GM12878 (cell line): ENCODE data around the gene OR11A1. TPM values are rescaled to one million over a fixed set of nuclear protein-coding genes. Genes with fewer than 3 reads are reported as not detected.

Source experiments
- ATAC-seq: fragments of 200-7000 bp; cut with Tn5 transposase; 3 replicates; pipeline ENCODE4 v1.9.1; 2020; ENCODE audit warnings: mild to moderate bottlenecking, moderate library complexity
- BruUV-seq: library from RNA; stranded (reverse); fragments of 400-500 nt; replicated peaks from 2 replicates; lab custom pipeline; 2021; lab: Mats Ljungman, UMichigan
- CTCF ChIA-PET: fragments of 300-600 bp; sonication (Branson Sonifier 250); formaldehyde crosslinking; extraction: SDS; loops from one replicate; lab custom pipeline; 2021; ENCODE audit warnings: inconsistent platforms; lab: Yijun Ruan, JAX
- POLR2A ChIA-PET: fragments of 350-600 bp; formaldehyde crosslinking; extraction: SDS; loops from one replicate; lab custom pipeline; 2021; ENCODE audit warnings: inconsistent platforms; lab: Charles Lee
- RAD21 ChIA-PET: fragments of 300-600 bp; sonication (Branson Sonifier 250); formaldehyde crosslinking; loops from one replicate; lab custom pipeline; 2023; ENCODE audit warnings: antibody characterized with exemption; ENCODE audit not compliant: unreplicated experiment; lab: Charles Lee
- SMC1A ChIA-PET: fragments of 300-600 bp; sonication (Branson Sonifier 250); formaldehyde crosslinking; loops from one replicate; lab custom pipeline; 2023; ENCODE audit not compliant: unreplicated experiment, uncharacterized antibody; lab: Charles Lee
- DNase-seq: peaks from one replicate; pipeline ENCODE4 v3.0.0-alpha.2; 2011; ENCODE audit warnings: low read depth, low spot score
- FAIRE-seq: peaks from 3 replicates; lab custom pipeline; 2011; peaks lifted over from hg19 to GRCh38; lab: Jason Lieb, UNC
- H2AFZ ChIP-seq: 2 replicates; pipeline ENCODE4 v1.6.0; 2011; ENCODE audit warnings: low read depth, low read length, control low read depth; ENCODE audit not compliant: control insufficient read depth
- H3K27ac ChIP-seq: 2 replicates; pipeline ENCODE4 v1.5.1; 2011; ENCODE audit warnings: control low read depth; ENCODE audit not compliant: control insufficient read depth, insufficient read depth
- H3K27me3 ChIP-seq, 2 experiments: replicated peaks in 1 of 2; 2 replicates each; pipeline versions ENCODE4 v1.6.0 to v1.6.1; 2011; ENCODE audit warnings: low read length in 1 of 2; ENCODE audit not compliant: control insufficient read depth in 2 of 2, insufficient read depth in 2 of 2
- H3K36me3 ChIP-seq, 2 experiments: 2 replicates each; pipeline ENCODE4 v1.5.1; 2011; ENCODE audit warnings: low read length in 1 of 2; ENCODE audit not compliant: control insufficient read depth in 2 of 2, insufficient read depth in 2 of 2
- H3K4me1 ChIP-seq: 2 replicates; pipeline ENCODE4 v1.6.1; 2011; ENCODE audit warnings: mild to moderate bottlenecking, low read length, moderate library complexity, mixed read lengths; ENCODE audit not compliant: control insufficient read depth, insufficient read depth
- H3K4me2 ChIP-seq: 2 replicates; pipeline ENCODE4 v1.6.0; 2011; ENCODE audit warnings: control low read depth; ENCODE audit not compliant: control insufficient read depth, insufficient read depth
- H3K4me3 ChIP-seq: fragments of 200-600 bp; sonication (generic); 2 replicates; pipeline ENCODE4 v1.5.1; 2016
- H3K79me2 ChIP-seq: 2 replicates; pipeline ENCODE4 v1.6.0; 2011; ENCODE audit warnings: low read length; ENCODE audit not compliant: control insufficient read depth, insufficient read depth
- H3K9ac ChIP-seq: 2 replicates; pipeline ENCODE4 v1.8.0; 2011; ENCODE audit warnings: low read length, control low read depth, mixed read lengths; ENCODE audit not compliant: control insufficient read depth, insufficient read depth
- H3K9me3 ChIP-seq: replicated peaks from 3 replicates; pipeline ENCODE4 v1.5.1; 2011; ENCODE audit warnings: mild to moderate bottlenecking, low read length; ENCODE audit not compliant: control insufficient read depth, insufficient read depth
- H4K20me1 ChIP-seq: 2 replicates; pipeline ENCODE4 v1.6.0; 2011; ENCODE audit not compliant: control insufficient read depth, insufficient read depth
- BMI1 ChIP-seq: fragments of 450-650 bp; IDR thresholded peaks from 2 replicates; pipeline ENCODE4 v1.6.1; 2016; ENCODE audit warnings: mild to moderate bottlenecking, moderate library complexity, borderline replicate concordance
- E4F1 ChIP-seq: fragments of 450-650 bp; IDR thresholded peaks from 2 replicates; pipeline ENCODE4 v1.6.1; 2018; ENCODE audit warnings: borderline replicate concordance, mild to moderate bottlenecking; ENCODE audit not compliant: partially characterized antibody
- ETV6 ChIP-seq, 2 experiments: fragments of 450-650 bp in 1 of 2; IDR thresholded peaks in 1 of 2; conservative IDR thresholded peaks in 1 of 2; 2 replicates each; pipeline ENCODE4 v1.6.1; 2014; ENCODE audit warnings: antibody characterized with exemption in 1 of 2, borderline replicate concordance in 1 of 2, low read depth in 1 of 2, mild to moderate bottlenecking in 1 of 2, moderate library complexity in 1 of 2
- IRF4 ChIP-seq: IDR thresholded peaks from 2 replicates; pipeline ENCODE4 v1.6.1; 2011; ENCODE audit warnings: low read depth, low read length
- KLF5 ChIP-seq: fragments of 450-650 bp; IDR thresholded peaks from 2 replicates; pipeline ENCODE4 v1.6.1; 2014; ENCODE audit warnings: mild to moderate bottlenecking; ENCODE audit not compliant: partially characterized antibody
- MLLT1 ChIP-seq: fragments of 450-650 bp; IDR thresholded peaks from 2 replicates; pipeline ENCODE4 v1.6.1; 2016; ENCODE audit warnings: mild to moderate bottlenecking
- NFIC ChIP-seq: IDR thresholded peaks from 2 replicates; pipeline ENCODE4 v1.6.1; 2012; ENCODE audit warnings: low read depth, mild to moderate bottlenecking, inconsistent platforms, low read length, moderate library complexity
- RCOR1 ChIP-seq: conservative IDR thresholded peaks from 2 replicates; pipeline ENCODE4 v1.6.1; 2012; ENCODE audit warnings: low read depth, low read length, improper control_type of control experiment
- REST ChIP-seq: IDR thresholded peaks from 2 replicates; pipeline ENCODE4 v1.6.1; 2012; ENCODE audit warnings: mild to moderate bottlenecking, low read depth, low read length
- TCF3 ChIP-seq: IDR thresholded peaks from 2 replicates; pipeline ENCODE4 v1.6.1; 2012; ENCODE audit warnings: low read depth, mild to moderate bottlenecking, low read length, borderline replicate concordance; ENCODE audit not compliant: insufficient read depth
- WGBS: methylation state at CpG from one replicate; pipeline ENCODE4 v1.1.6; 2016; ENCODE audit warnings: low lambda C conversion rate; ENCODE audit not compliant: insufficient replicate concordance, insufficient coverage; ENCODE audit errors: missing lambda C conversion rate; 5-methylcytosine and 5-hydroxymethylcytosine counted together
- in situ Hi-C: fragments of 300-500 bp; cut with MboI; formaldehyde crosslinking; loops from 9 replicates; pipeline ENCODE4 v1.14.3; 2018; ENCODE audit warnings: mixed read lengths
- intact Hi-C: fragments of 100-400 bp; cut with micrococcal nuclease; formaldehyde crosslinking; loops from one replicate; pipeline ENCODE4 v1.14.2; 2022; ENCODE audit not compliant: unreplicated experiment
- polyA plus RNA-seq, 11 experiments: library from polyadenylated mRNA; depleted of rRNA in 4 of 11; unstranded in 6 of 11; stranded (reverse) in 5 of 11; fragments of >200 nt; fragmentation: Nextera tagmentation in 4 of 11; fragmentation: Illumina TruSeq in 1 of 11; extraction: Ambion mirVana in 4 of 11; extraction: Trizol in 1 of 11; gene quantifications; 1 replicate in 1 of 11; 2 replicates in 10 of 11; pipeline versions ENCODE4 v1.2.1 to v1.2.3, GENCODE V29; 2011 to 2016; ENCODE audit warnings: inconsistent platforms in 2 of 11, missing spikeins in 2 of 11, low read depth in 1 of 11
- total RNA-seq, 4 experiments: library from RNA; depleted of rRNA in 3 of 4; stranded (reverse); fragments of >200 nt in 3 of 4; fragmentation: Illumina TruSeq in 1 of 4; extraction: Trizol in 1 of 4; gene quantifications; 2 replicates each; pipeline versions ENCODE4 v1.2.1 to v1.2.3, GENCODE V29; 2013 to 2021

Gene OR11A1
- total and polyA plus RNA-seq, 10 of the 15 experiments (the other 5 are each of a cell fraction or from before 2014, with no cell fraction given), result not detected

GRCh38 chr6:29501106-29501505 lies 44.2 kb upstream of the OR11A1 start:
- ChIA-PET CTCF (no interaction called here), POLR2A (no interaction called here), SMC1A (no interaction called here), RAD21 (no interaction called here)
- no peak for TF ChIP-seq IRF4
- TF ChIP-seq E4F1, result no peak
- TF ChIP-seq ETV6 (conservative IDR thresholded peaks at IDR 0.05 in 1 of 2, IDR thresholded peaks at IDR 0.05 in 1 of 2; ENCODE audit: borderline replicate concordance in 1 of 2, low read depth in 1 of 2), result no peak
- no peak for TF ChIP-seq REST
- TF ChIP-seq BMI1, result no peak
- no peak for TF ChIP-seq KLF5
- no peak for TF ChIP-seq NFIC
- TF ChIP-seq TCF3, result no peak
- no peak for TF ChIP-seq RCOR1
- TF ChIP-seq MLLT1, result no peak
- in situ Hi-C loops, result no loop called here
- H3K4me3 ChIP-seq, result no peak overlapping the region
- 0 out of 4 replicates have a peak, but pooled peaks cover 1 to 2% of the 10 kb centered on the region in 2 experiments for H3K27me3 ChIP-seq
- no peak overlapping the region for H3K27ac ChIP-seq
- FAIRE-seq (no peak), ATAC-seq (no peak), DNase-seq (no peak)
- intact Hi-C loops, result no loop called here
- no peaks in the 10 kb centered on the region for H3K4me1 ChIP-seq
- H2AFZ ChIP-seq, result no peak overlapping the region
- BruUV-seq, result no TSS peak
- no peak overlapping the region for H3K4me2 ChIP-seq
- no peak overlapping the region for H3K9ac ChIP-seq
- no peaks in the 10 kb centered on the region for H4K20me1 ChIP-seq
- no peaks in the 10 kb centered on the region for H3K9me3 ChIP-seq
- no peaks in the 10 kb centered on the region for H3K79me2 ChIP-seq
- no peaks in the 10 kb centered on the region for H3K36me3 ChIP-seq
- WGBS, result 62% methylated on average over 6 of the region's 6 CpGs
